Activated naive CD8-positive, alpha-beta T cell treated with anti-CD3 and anti-CD28 coated beads, Interleukin-2, amount 10 ng/mL, durations not matched to agents 7 days and 5 days (primary cell): ENCODE data around the gene ZNF160. TPM values are rescaled to one million over a fixed set of nuclear protein-coding genes. Genes with fewer than 3 reads are reported as not detected.
"Not testable (repeated sequence)": the region's sequence is repeated elsewhere in the genome, so short reads cannot be mapped to it uniquely, and the experiment has no call there.

ENCODE experiments used
- ATAC-seq: fragments of 150-1000 bp; cut with Tn5 transposase; one replicate; pipeline ENCODE4 v1.10.0; 2021; ENCODE audit warnings: low read depth, moderate library complexity
- POLR2A ChIA-PET: fragments of 350-600 bp; sonication (Branson Sonifier 250); formaldehyde crosslinking; loops from one replicate; lab custom pipeline; 2021; ENCODE audit warnings: antibody characterized with exemption; lab: Charles Lee
- DNase-seq: peaks from one replicate; pipeline ENCODE4 v3.0.0; 2021
- H3K27ac Mint-ChIP-seq: one replicate; pipeline ENCODE4 v1.8.0; 2022; ENCODE audit warnings: mild to moderate bottlenecking, mixed read lengths
- H3K27me3 Mint-ChIP-seq: one replicate; pipeline ENCODE4 v1.8.0; 2022; ENCODE audit warnings: mild to moderate bottlenecking, moderate library complexity, mixed read lengths
- H3K36me3 Mint-ChIP-seq: one replicate; pipeline ENCODE4 v1.8.0; 2021; ENCODE audit warnings: mild to moderate bottlenecking, mixed read lengths
- H3K4me1 Mint-ChIP-seq: one replicate; pipeline ENCODE4 v1.8.0; 2021; ENCODE audit warnings: mixed read lengths
- H3K4me3 Mint-ChIP-seq: one replicate; pipeline ENCODE4 v1.8.0; 2022; ENCODE audit warnings: mild to moderate bottlenecking, moderate library complexity, mixed read lengths
- H3K9me3 Mint-ChIP-seq: one replicate; pipeline ENCODE4 v1.8.0; 2021; ENCODE audit warnings: mixed read lengths
- total RNA-seq, 2 experiments: library from RNA; stranded (reverse); gene quantifications; one replicate each; pipeline ENCODE4 v1.2.3, GENCODE V29; 2021

Gene ZNF160
- total RNA-seq, 2 experiments from 2014 or later, result 52.2 to 53.2 TPM

- Mint-ChIP-seq H3K4me1 (no peaks in the 10 kb centered on the region), H3K4me3 (no peak overlapping the region), H3K27me3 (no peaks in the 10 kb centered on the region), H3K27ac (no peak overlapping the region), H3K9me3 (peaks cover 36% of the 10 kb centered on the region), H3K36me3 (peaks cover 6% of the 10 kb centered on the region)
- DNase-seq, result no peak
- POLR2A ChIA-PET, result no interaction called here
- no peak for ATAC-seq
Measured at GRCh38 chr19:53034054-53034453, 69.2 kb downstream of the ZNF160 start.

DNA sequence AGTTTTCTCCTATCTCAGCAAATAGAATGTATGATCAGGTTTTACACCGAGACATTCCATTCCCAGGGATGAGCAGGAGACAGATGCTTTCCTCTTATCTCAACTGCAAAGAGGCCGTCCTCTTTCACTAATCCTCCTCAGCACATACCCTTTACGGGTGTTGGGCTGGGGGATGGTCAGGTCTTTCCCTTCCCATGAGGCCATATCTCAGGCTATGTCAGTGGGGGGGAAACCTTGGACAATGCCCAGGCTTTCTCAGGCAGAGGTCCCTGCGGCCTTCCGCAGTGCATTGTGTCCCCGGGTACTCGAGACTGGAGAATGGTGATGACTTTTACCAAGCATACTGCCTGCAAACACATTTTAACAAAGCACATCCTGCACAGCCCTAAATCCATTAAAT is 74.9 kb downstream of the ZNF160 start:
- POLR2A ChIA-PET, H3K27me3 Mint-ChIP-seq, ATAC-seq, H3K4me1 Mint-ChIP-seq, H3K36me3 Mint-ChIP-seq, H3K27ac Mint-ChIP-seq, H3K4me3 Mint-ChIP-seq, DNase-seq: not testable (repeated sequence)
- peaks cover 37% of the 10 kb centered on the region for H3K9me3 Mint-ChIP-seq

DNA sequence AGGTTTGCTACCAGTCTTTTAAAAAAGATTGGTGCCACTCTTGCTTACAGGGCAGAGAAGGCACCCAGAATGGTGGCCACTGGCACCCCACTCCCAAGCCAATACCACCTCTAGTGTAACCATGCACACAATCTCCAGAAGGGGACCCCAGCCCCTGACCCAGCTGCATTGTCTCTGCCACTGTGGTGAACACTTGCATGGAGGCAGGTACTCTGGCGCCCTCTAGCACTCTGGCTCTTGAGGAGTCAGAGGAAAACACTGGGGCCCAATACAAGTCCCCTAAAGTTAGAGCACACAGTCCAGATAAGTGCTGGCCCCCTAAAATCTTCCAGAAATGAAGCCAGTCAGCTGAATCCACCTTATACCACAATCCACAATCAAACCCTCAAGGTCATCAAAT is 83.5 kb downstream of the ZNF160 start:
- Mint-ChIP-seq H3K27ac (no peak overlapping the region), H3K36me3 (no peaks in the 10 kb centered on the region), H3K4me1 (no peaks in the 10 kb centered on the region), H3K4me3 (no peak overlapping the region), H3K9me3 (peaks cover 16% of the 10 kb centered on the region), H3K27me3 (no peaks in the 10 kb centered on the region)
- no peak for DNase-seq
- no peak for ATAC-seq
- POLR2A ChIA-PET, result interaction anchor here (0.6 kb wide), 1 partner anchor 79 kb away, joined by 3 read pairs; no protein-coding TSS in a partner anchor

Other genes with a start within 250 kb of the ZNF160 start
- 10 to 100 TPM; 23.8 to 24.2 TPM for gene ZNF468, start 245.8 kb downstream of the ZNF160 start, total RNA-seq
- gene ZNF320, start 205.8 kb downstream of the ZNF160 start, total RNA-seq, result 10 to 100 TPM; 13.0 to 13.3 TPM
- 10 to 100 TPM in 1 of 2 experiments, 1 to 10 TPM in 1; 9.8 to 10.4 TPM for gene ZNF888, start 180.0 kb downstream of the ZNF160 start, total RNA-seq
- 10 to 100 TPM; 17.8 to 19.7 TPM for gene ZNF816, start 140.5 kb downstream of the ZNF160 start, total RNA-seq
- not detected for gene ERVV-1, start 89.5 kb downstream of the ZNF160 start, total RNA-seq
- gene ERVV-2, start 58.7 kb downstream of the ZNF160 start, total RNA-seq, result not detected
- gene ZNF415, start 29.5 kb upstream of the ZNF160 start, total RNA-seq, result 1 to 10 TPM in 1 of 2 experiments, under 1 TPM in 1; 0.72 to 1.5 TPM
- gene ZNF347, start 55.6 kb upstream of the ZNF160 start, total RNA-seq, result 10 to 100 TPM; 17.6 to 17.7 TPM
- gene ZNF665, start 89.9 kb upstream of the ZNF160 start, total RNA-seq, result 10 to 100 TPM; 11.3 to 11.4 TPM
- 10 to 100 TPM; 17.0 to 17.8 TPM for gene ZNF677, start 151.5 kb upstream of the ZNF160 start, total RNA-seq
- gene VN1R2, start 154.9 kb upstream of the ZNF160 start, total RNA-seq, result not detected
- gene VN1R4, start 164.3 kb upstream of the ZNF160 start, total RNA-seq, result not detected
- gene ZNF845, start 230.3 kb upstream of the ZNF160 start, total RNA-seq, result 10 to 100 TPM; 13.0 to 13.1 TPM